ENCODE measurements around the gene SCML1.

GRCh38 chrX:17748684-17749083 is 11.4 kb downstream of the SCML1 start:
- no peak for TF ChIP-seq CTCF (IDR thresholded peaks at IDR 0.05)
- no peak for TF ChIP-seq POLR2A (IDR thresholded peaks at IDR 0.05)
- TF ChIP-seq EP300 (IDR thresholded peaks at IDR 0.05): no peak

Measured in tibial nerve (tissue), 4 donors.